Stimulated activated CD8-positive, alpha-beta memory T cell treated with anti-CD3 and anti-CD28 coated beads, Interleukin-7, amount 100 ng/mL, for 1 hour (primary cell): ENCODE results near the gene KRTAP10-10.
"Not testable (repeated sequence)": the region's sequence is repeated elsewhere in the genome, so short reads cannot be mapped to it uniquely, and the experiment has no call there.

ENCODE experiments used
- DNase-seq, 2 donors: peaks; one replicate each; pipeline ENCODE4 v3.0.0-alpha.2; 2020; ENCODE audit warnings: low read depth in 2 of 2

KRTAP10-10 gene

GRCh38 chr21:44637018-44637850 is at the start of gene KRTAP10-10:
TSS of gene KRTAP10-10 (plus strand) at chr21:44637356. CDS start at chr21:44637418, 62 bp downstream.
- no peak for DNase-seq

DNA sequence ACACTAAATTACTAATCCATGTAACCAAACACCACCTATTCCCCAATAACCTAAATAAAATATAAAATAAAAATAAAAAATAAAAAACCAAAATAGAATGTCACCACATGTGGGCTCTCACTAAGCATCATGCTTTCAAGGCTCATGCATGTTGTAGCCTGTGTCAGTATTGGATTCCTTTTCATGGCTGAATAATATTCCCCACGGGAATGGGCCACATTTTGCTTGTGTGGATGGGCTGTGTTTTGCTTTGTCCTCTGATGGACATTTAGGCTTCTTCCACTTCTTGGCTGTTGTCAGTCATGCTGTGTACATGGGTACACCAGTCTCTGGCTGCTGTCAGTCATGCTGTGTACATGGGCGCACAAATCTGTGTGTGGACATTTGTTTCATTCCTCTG is 48.1 kb upstream of the KRTAP10-10 start:
- DNase-seq, result no peak

DNA sequence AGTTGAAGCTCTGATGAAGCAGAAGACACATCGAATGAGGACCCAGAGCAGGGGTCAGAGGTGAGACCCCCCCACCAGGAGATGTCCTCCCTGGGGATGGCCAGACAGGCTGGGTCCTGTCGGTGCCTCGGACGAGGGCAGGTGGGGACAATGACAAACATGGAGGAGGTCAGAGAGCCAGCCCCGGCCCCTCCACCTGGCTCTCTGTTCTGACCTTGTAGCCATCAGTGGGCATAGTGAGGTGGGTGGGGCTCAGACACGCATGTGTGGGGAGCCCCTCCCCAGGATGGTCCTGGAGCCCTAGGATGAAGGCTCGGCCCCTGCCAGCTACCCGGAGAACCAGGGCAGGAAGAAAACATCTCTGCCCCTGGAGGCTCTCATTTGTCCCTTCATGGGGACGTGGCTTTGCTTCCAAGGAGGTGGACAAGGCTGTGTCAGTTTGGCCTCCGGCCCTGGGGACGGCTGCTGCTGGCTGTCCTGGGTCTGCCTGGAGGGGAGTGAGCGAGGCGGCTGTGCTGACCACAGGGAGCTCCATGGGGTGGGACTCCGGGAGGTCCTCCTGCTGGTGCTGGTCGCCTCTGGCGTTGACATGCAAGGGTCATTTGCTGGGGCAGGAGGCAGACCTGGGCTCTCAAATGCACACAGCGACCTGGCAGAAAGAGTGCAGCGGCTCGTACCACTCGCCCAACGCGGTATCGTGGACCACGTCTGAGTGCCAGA is 47.4 kb upstream of the KRTAP10-10 start:
- DNase-seq, result no peak

DNA sequence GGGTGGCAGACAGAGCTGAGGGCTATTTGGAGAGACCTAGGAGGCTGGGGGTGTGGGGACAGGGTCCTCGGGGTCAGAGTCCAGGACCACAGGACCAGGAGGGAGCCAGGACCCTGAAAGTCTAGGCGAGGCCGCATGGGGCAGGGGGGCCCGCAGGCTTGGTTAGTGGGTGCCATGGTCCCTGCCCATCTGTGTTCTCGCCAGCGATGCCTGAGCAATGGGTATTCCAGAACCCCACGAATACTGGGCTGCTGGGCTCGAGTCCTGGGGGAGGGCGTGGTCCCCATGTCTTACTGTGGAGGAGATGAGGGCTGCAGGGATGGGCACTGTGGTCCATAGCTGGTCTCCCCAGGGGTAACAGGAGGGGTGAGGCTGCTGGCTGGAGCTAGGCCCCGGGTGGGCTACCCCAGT is 46.8 kb upstream of the KRTAP10-10 start:
- DNase-seq, result no peak

DNA sequence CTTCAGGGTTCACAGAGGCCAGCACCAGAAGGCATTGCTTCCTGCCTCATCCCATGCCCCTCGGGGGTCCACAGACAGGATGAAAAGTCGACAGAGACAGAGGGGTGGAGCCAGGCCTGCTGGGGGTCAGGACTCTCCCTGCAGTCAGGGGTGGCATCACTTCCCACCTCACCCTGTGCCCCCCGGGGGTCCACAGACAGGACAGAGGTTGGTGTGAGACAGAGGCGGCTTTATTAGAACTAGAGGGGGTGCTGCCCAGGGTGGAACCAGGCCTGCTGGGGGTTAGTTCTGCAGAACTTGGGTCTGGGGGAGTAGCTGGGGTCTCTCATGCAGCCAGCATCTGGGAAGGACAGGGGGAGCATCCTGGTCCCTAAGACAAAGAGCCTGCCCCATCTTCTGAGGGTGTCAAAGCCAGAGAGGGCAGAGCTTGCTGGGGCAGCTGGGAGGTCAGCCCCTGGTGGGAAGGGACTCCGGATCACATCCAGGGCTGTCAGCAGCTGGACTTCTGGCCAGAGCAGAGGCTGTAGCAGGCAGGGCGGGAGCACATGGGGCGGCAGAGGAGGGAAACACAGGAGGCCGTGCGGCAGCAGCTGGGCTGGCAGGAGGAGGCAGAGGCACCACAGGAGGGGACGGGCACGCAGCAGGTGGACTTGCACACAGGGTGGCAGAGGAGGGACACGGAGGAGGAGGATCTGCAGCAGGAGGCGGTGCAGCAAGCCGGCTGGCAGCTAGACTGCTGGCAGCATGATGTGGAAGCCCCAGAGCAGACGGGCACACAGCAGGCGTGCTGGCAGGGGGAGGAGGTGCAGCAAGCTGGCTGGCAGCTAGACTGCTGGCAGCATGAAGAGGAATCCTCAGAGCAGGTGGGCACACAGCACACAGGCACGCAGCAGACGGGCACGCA is 46.0 kb upstream of the KRTAP10-10 start:
- DNase-seq, result not testable (repeated sequence)

- DNase-seq, result not testable (repeated sequence)
Observed at GRCh38 chr21:44591801-44592130, 45.4 kb upstream of the KRTAP10-10 start.

- no peak for DNase-seq
Observed at GRCh38 chr21:44592446-44593311, 44.5 kb upstream of the KRTAP10-10 start, which contains the start of gene KRTAP10-6. TSS of gene KRTAP10-6 (minus strand) at chr21:44592505. CDS start at chr21:44592484, 21 bp downstream.

DNA sequence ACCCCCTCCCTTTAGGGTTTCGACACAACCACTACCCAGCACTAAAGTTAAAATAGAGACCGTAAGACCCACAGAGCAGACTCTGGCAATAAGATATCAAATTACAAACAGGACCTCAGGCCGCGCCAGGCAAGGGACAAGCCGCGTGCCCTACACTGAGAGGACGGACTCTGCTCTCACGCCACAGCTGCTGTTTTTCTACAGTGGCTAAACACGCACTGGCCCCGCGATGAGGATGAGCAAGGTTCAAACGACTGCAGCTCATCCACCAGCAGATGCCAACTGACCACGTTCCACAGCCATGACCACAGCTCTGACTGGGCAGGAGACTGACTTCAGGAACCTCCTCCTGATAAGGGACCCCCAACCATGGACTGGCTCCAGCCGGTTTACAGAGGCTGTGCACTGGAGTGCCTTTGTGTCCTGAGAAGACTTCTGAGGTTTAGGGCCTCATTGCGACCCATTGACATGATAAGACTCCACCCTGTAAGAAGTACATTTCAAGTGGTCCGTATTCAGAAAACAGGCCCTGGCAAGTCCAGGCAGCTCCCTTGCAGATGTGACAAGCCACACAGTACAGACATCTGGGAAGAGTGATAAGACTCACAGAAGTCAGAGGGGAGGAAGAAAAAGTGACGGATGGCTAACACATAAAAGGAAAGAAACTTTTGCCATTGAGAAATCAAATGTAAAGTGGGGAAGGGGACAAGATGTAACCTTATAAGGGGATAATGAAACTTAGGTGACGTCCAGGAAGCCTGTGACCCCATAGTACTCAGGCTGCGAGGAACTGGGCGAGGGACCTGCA is 43.4 kb upstream of the KRTAP10-10 start:
- DNase-seq, result no peak

- no peak for DNase-seq
Observed at GRCh38 chr21:44594406-44594916, 42.7 kb upstream of the KRTAP10-10 start.

GRCh38 chr21:44595524-44595923 is 41.6 kb upstream of the KRTAP10-10 start:
- no peak for DNase-seq

GRCh38 chr21:44596068-44596725 is 41.0 kb upstream of the KRTAP10-10 start:
- DNase-seq, result no peak

DNA sequence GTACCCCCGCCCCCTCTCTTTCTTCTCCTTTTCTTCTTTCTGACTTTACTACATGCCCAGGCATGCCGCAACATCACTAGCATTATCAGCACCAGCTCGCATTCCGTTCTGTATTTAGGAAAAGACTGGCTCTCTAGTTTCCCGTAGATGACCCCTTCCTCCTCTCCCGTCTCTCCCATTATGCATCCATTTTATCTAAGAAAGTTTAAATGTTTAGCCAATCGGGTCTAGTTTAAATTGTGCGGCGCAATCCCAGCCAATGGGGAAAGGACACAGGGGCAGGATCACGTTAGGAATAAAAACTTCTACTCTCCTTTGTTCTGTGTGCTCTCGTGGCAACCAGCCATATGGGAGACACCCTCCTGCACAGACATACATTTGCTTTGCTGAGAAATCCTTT is 39.1 kb upstream of the KRTAP10-10 start:
- DNase-seq, result no peak

DNA sequence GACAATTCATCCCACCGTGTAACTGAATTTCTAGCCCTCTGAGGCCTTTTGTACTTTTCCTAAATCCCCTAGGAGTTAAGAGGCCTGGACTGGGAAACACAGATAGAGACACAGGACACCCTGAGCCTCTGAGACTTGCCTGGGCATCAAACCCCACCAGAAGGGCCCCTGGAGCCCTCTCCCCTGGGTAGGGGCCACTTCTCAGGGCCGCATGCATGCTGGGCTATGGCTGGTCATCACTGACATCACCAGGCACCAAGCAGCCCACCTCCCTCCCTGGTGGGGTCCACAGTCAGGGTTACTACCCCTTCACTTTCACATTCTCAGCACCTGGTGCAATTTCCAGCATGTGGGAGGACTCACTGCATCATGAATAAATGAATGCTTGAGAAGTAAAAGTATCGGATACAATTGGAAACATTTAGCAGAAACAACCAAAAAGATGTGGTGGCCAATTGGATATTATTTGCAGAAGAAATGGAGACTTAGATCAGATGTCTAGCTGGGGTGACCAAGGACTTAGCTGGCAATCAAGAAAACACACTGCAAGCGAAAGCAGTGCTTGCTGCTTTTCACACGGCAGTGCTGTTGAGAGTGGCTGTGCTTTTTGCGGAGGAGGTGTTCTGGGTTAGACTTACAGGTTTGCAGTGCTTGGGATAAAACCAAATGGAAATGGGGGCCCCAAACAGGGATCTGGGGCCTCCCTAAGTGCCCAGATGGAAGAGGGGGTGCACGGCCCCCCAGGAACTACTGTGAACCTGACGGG is 37.7 kb upstream of the KRTAP10-10 start:
- no peak for DNase-seq

- not testable (repeated sequence) for DNase-seq
Observed at GRCh38 chr21:44600118-44600978, 36.8 kb upstream of the KRTAP10-10 start, which contains the start of gene KRTAP10-7. TSS of gene KRTAP10-7 (plus strand) at chr21:44600597. CDS start at chr21:44600622, 25 bp downstream.

GRCh38 chr21:44601091-44601490 is 36.1 kb upstream of the KRTAP10-10 start:
- DNase-seq, result not testable (repeated sequence)

GRCh38 chr21:44601596-44602462 is 35.3 kb upstream of the KRTAP10-10 start:
- no peak for DNase-seq
